HG03108 (cell line): Measurements from ENCODE around the gene LRRC32.
"Not testable (repeated sequence)": the region's sequence is repeated elsewhere in the genome, so short reads cannot be mapped to it uniquely, and the experiment has no call there.

Experiments used
- ATAC-seq: cut with Tn5 transposase; IDR thresholded peaks from one replicate; pipeline ENCODE4 v1.9.1; 2021; ENCODE audit warnings: moderate library complexity; ENCODE audit not compliant: unreplicated experiment

The LRRC32 gene

DNA sequence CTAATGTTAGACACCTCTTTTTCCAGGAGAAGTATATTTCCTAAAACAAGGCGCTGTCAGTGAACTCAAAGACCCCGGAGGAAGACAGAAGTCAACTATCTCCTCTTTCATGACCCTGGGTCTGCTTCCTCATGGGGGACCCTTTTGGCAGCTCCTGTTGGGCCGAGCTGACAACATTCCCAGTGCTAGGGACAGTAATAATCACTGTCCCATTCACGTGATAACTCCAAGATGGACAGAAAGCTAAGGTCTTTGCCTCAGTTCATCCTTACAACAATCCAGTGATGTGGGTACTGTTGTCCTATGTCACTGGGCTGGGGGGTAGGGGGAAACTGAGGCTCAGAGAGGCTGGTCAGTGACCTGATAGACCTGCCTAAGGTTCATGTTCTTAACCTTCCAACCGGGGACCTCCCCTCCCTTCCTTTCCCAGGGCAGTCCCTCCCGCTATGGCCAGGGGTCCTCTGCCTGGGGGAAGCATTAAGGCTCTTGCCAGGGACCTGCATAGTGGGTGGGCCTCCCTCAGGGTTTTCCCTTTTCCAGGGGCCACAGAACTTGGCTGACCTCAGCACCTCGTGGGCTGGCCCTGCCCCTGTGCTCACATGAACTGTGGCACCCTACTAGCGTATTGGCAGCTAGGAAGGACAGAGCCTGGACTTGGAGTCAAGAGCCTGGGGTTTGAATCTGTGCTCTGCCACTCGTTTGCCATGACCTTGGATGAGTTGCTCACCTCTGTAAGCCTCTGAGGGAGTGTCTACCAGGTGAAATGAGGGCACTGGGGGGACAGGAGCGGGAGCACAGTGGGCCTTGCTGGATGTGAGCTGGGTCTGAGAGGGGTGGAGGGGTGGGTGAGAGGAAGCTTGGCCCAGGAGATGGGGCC is 53.6 kb downstream of the LRRC32 start:
- ATAC-seq = no peak

DNA sequence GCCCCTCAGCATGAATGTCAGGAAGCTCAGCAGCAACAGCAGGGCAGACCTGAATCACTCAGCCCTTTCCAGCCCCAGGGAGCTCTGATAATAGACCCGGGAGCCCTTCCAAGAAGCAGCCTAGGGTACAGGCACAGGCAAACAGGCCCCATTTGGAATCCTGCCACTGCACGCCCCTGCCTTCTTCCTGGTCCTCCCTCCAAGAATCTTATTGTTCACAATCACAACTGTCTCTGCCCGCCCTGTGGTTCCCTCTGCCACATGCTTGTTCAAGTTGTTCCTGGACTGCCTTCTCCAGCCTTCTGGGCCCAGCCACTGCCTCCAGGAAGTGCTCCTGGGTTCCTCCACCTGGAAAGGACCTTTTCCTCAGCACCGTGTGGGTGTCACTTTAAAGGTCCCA is 54.6 kb downstream of the LRRC32 start:
- ATAC-seq = no peak

DNA sequence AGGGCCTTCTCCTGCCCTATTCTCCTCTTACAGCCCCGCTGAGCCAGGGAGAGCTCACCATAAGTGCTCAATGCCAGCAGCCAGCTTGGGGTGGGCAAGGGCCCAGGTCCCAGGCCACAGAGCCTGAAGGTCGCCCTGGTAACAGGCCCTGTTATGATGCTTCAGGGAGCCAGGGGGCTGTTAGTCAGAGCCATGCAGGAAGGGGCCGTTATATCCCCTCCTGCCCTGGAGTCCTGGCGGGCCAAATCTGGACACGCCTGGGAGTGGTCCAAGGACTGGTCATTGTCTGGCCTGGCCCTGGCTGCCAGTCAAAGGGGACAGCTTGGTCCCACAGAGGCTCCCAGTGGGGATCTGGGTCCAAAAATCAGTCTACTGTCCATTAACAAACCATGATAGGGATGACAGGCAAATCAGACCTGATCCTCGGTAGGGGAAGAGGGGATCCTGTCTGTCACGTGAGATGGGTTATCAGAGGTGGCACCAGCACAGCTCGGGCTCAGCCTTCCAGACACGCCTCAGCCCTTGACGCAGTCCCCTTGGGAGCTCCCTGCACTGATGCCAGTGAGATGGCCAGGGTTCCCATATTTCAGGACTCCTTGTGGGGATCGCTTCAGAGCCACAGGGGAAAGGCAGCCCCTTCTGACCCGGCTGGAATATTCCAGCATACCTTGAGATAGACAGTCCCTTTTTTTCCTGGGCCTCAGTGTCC is 55.9 kb downstream of the LRRC32 start:
- no peak for ATAC-seq

DNA sequence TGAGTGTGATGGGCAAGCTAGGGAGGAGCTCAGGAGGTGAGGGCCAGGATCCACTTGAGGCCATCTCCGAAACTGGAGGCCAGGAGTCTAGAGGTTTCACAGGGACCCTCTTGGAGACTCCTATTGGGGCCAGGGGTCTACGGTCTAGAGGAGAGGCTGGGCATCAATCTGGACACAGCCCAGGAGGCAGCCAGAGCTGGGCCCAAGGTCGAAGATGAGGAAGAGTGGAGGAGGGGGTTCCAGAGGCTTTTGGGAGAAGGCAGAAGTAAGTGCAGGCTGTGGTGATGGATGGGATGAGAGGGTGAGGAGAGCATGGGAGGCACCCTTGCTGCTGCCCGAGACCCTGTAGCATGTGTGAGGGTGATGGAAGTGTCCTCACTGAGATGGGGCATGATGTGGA is 56.6 kb downstream of the LRRC32 start:
- no peak for ATAC-seq

DNA sequence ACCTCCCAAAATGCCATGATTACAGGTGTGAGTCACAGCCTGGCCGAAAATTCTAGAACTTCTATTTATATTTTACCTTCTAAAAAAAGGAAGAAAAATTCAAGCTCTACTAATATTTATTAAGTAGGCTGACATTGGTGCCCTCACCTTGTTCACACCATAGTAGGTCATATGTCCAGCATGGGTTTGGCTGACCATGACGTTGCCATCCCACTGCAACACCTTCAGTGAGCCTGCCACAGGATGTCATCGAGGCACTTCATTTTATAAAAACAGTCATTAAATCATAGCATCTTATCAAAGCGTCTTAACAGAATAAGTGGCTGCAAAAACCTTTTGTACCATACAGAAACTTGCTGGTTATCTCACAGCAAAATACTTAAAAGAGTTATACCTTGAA is 58.3 kb downstream of the LRRC32 start:
- ATAC-seq = no peak

DNA sequence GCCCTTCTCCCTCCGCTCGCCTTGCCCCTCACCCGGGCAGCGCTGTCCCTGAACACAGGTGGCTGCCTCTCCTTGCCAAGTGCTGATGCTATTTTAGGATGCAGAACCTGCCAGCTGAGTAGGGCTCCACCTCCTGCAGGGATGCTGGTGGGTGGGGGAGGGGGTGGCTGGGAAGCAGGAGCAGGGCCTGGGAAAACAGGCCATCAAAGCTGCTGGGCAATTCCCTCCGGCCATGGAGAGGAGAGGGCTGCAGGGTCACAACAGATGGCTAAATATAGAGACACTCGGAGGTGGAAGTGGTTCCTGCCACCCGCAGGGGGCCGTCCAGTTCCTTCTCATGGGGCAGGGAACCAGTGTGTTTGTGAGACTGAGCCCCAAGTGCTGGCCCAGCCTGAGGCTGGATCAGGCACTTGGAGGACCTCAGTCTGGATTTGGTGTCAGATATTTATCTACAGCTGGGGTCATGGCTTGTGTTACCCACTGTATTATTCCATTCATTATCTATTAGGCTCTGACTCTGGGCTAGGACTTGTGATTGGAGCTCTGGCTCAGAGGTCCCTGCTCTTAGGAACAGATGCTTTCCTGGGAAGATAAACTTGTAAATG is 59.6 kb downstream of the LRRC32 start:
- ATAC-seq = no peak

DNA sequence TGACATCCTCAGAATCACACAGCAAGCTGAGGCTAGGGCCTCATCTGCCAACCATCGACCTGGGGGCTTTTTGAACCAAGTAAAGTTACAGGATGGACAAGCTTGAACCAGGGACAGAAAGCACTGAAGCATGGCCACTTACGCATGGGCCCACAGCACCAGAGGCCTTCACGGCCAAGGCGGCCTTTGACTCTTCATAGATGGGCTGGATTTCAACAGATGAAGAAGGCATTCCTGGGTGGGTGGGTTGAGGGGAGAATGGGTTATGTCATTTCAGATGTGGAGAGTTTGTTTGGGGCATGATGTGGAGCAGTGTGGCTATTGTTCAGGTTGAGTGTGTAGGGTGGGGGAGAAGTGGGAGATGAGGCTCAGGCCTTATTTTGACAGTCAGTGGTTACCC is 60.2 kb downstream of the LRRC32 start:
- ATAC-seq = no peak

DNA sequence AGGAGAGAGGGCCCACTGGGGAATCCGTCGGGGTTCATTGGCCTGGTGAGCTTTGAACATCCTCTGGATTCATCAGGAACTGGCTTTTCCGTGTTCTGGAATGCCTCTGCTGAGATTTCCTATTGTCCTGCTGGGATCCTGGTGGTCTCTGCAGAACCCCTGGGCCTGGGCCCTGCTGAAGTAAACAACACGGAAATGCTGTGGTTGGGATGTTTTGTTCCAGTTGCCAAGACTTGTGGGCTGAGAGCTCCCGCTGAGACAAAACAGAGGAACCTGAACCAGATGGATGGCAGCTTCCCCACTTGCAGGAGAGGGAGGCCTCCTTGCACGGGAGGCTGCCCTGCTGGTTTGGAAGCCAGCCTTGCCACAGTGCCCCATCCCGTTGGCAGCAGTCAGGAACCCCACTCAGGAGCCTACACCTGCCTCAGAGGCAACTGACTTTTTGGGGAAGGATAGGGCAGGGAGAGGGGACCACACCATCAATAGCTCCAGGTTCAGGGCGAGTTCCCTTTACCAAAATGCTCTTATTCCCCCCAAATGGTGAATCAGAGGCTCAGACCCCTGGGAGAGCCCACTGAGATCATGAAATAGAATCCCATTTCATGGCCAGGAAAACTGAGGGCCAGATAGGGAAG is 60.7 kb downstream of the LRRC32 start:
- no peak for ATAC-seq

DNA sequence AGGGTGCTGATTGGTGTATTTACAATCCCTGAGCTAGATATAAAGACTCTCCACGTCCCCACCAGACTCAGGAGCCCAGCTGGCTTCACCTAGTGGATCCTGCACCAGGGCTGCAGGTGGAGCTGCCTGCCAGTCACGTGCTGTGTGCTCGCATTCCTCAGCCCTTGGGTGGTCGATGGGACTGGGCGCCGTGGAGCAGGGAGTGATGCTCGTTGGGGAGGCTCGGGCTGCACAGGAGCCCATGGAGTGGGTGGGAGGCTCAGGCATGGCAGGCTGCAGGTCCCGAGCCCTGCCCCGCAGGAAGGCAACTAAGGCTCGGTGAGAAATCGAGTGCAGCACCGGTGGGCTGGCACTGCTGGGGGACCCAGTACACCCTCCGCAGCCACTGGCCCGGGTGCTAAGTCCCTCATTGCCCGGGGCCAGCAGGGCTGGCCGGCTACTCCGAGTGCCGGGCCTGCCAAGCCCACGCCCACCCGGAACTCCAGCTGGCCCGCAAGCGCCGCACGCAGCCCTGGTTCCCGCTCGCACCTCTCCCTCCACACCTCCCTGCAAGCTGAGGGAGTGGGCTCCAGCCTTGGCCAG is 61.6 kb downstream of the LRRC32 start:
- not testable (repeated sequence) for ATAC-seq

DNA sequence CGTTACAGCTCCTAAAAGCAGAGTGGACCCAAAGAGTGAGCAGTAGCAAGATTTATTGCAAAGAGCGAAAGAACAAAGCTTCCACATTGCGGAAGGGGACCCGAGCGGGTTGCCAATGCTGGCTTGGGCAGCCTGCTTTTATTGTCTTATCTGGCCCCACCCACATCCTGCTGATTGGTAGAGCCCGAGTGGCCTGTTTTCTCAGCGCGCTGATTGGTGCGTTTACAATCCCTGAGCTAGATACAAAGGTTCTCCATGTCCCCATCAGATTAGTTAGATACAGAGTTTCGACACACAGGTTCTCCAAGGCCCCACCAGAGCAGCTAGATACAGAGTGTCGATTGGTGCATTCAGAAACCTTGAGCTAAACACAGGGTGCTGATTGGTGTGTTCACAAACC is 62.3 kb downstream of the LRRC32 start:
- not testable (repeated sequence) for ATAC-seq
